ENCODE measurements around the gene ANO6.

ANO6 gene

GRCh38 chr12:45281994-45282393, 66.1 kb downstream of the ANO6 start:
- DNase-seq = no peak

GRCh38 chr12:45282411-45282810, 66.5 kb downstream of the ANO6 start:
- DNase-seq = no peak

- DNase-seq = peak; percentile 71
Observed at GRCh38 chr12:45284096-45284901, 68.4 kb downstream of the ANO6 start.

GRCh38 chr12:45285717-45286116, 69.8 kb downstream of the ANO6 start:
- no peak for DNase-seq

- no peak for DNase-seq
Observed at GRCh38 chr12:45286621-45287020, 70.7 kb downstream of the ANO6 start.

GRCh38 chr12:45289245-45290215, 73.6 kb downstream of the ANO6 start:
- DNase-seq = no peak

- peak; percentile 67 for DNase-seq
Observed at GRCh38 chr12:45290216-45290605, 74.3 kb downstream of the ANO6 start.

- no peak for DNase-seq
Observed at GRCh38 chr12:45291518-45291917, 75.6 kb downstream of the ANO6 start.

GRCh38 chr12:45292486-45293195, 76.7 kb downstream of the ANO6 start:
- no peak for DNase-seq

GRCh38 chr12:45294906-45295305, 79.0 kb downstream of the ANO6 start:
- DNase-seq = no peak

- no peak for DNase-seq
Observed at GRCh38 chr12:45296046-45296586, 80.2 kb downstream of the ANO6 start.

GRCh38 chr12:45298047-45298446, 82.2 kb downstream of the ANO6 start:
- DNase-seq = no peak

- DNase-seq = peak; percentile 75
Observed at GRCh38 chr12:45298721-45299692, 83.1 kb downstream of the ANO6 start.

GRCh38 chr12:45302621-45303369, 86.9 kb downstream of the ANO6 start:
- no peak for DNase-seq

GRCh38 chr12:45303945-45304344, 88.0 kb downstream of the ANO6 start:
- no peak for DNase-seq

- no peak for DNase-seq
Observed at GRCh38 chr12:45304514-45305178, 88.8 kb downstream of the ANO6 start.

GRCh38 chr12:45305907-45306306, 90.0 kb downstream of the ANO6 start:
- no peak for DNase-seq

- DNase-seq = peak; percentile 74
Observed at GRCh38 chr12:45309836-45310626, 94.1 kb downstream of the ANO6 start.

GRCh38 chr12:45310627-45310968, 94.7 kb downstream of the ANO6 start:
- no peak for DNase-seq

- no peak for DNase-seq
Observed at GRCh38 chr12:45312012-45312411, 96.1 kb downstream of the ANO6 start.
